ENCODE measurements around the gene ARHGAP23. TPM values are rescaled to one million over a fixed set of nuclear protein-coding genes. Genes with fewer than 3 reads are reported as not detected.

The ARHGAP23 gene
- total RNA-seq, 2 donors from 2014 or later: 27.3 to 204 TPM

- DNase-seq (ENCODE audit: low spot score): no peak
- intact Hi-C loops (cut with DNase I): no loop called here
- H3K27ac ChIP-seq: no peak overlapping the region
- no peaks in the 10 kb centered on the region for H3K4me1 ChIP-seq (replicated peaks)
- 80% methylated on average over 8 of the region's 8 CpGs for WGBS
- peaks cover 5% of the 10 kb centered on the region for H3K27me3 ChIP-seq (replicated peaks; ENCODE audit: insufficient read depth)
- no peak overlapping the region for H3K4me3 ChIP-seq
- H3K36me3 ChIP-seq: no peaks in the 10 kb centered on the region
- no peaks in the 10 kb centered on the region for H3K9me3 ChIP-seq
- TF ChIP-seq POLR2A (IDR thresholded peaks at IDR 0.05) (no peak), POLR2AphosphoS5 (IDR thresholded peaks at IDR 0.05) (no peak), CTCF (IDR thresholded peaks at IDR 0.05) (no peak)
Observed at GRCh38 chr17:38539386-38539785, 111.1 kb downstream of the ARHGAP23 start.

DNA sequence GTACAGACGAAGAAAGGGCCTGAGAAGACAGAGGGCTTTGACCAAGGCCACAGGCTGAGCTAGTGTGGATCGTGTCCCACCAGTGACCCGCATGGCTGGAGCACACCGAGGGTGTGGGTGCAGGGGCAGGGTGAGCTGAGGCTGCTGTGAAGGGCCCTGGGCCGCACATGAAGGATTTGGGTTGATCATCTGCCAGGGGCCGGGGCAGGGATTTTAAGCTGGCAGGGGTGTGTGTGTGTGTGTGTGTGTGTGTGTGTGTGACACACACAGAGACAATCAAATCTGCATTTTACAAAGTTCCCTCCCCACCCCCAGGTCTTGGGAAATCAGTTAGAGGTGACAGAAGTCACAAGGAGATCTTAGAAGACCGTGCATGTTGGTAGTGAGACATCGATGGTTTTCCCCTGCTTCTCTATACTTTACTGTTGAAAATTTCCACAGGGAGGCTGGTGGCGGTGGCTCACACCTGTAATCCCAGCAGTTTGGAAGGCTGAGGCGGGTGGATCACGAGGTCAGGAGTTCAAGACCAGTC lies 112.3 kb downstream of the ARHGAP23 start:
- no peaks in the 10 kb centered on the region for H3K36me3 ChIP-seq
- H3K27me3 ChIP-seq (replicated peaks; ENCODE audit: insufficient read depth): peaks cover 5% of the 10 kb centered on the region
- no peaks in the 10 kb centered on the region for H3K9me3 ChIP-seq
- no peak overlapping the region for H3K27ac ChIP-seq
- no peak overlapping the region for H3K4me3 ChIP-seq
- no peak for TF ChIP-seq POLR2AphosphoS5 (IDR thresholded peaks at IDR 0.05)
- no peak for TF ChIP-seq CTCF (IDR thresholded peaks at IDR 0.05)
- TF ChIP-seq POLR2A (IDR thresholded peaks at IDR 0.05): no peak
- DNase-seq (ENCODE audit: low spot score): no peak
- WGBS: 93% methylated on average over 11 of the region's 11 CpGs
- intact Hi-C loops (cut with DNase I): no loop called here
- no peaks in the 10 kb centered on the region for H3K4me1 ChIP-seq (replicated peaks)

GRCh38 chr17:38541281-38541680 lies 113.0 kb downstream of the ARHGAP23 start:
- WGBS: 87% methylated on average over 11 of the region's 11 CpGs
- peaks cover 5% of the 10 kb centered on the region for H3K27me3 ChIP-seq (replicated peaks; ENCODE audit: insufficient read depth)
- no peaks in the 10 kb centered on the region for H3K9me3 ChIP-seq
- TF ChIP-seq CTCF (IDR thresholded peaks at IDR 0.05) (no peak), POLR2AphosphoS5 (IDR thresholded peaks at IDR 0.05) (no peak), POLR2A (IDR thresholded peaks at IDR 0.05) (no peak)
- no peak for DNase-seq (ENCODE audit: low spot score)
- H3K4me3 ChIP-seq: no peak overlapping the region
- intact Hi-C loops (cut with DNase I): no loop called here
- H3K4me1 ChIP-seq (replicated peaks): no peaks in the 10 kb centered on the region
- no peak overlapping the region for H3K27ac ChIP-seq
- no peaks in the 10 kb centered on the region for H3K36me3 ChIP-seq

DNA sequence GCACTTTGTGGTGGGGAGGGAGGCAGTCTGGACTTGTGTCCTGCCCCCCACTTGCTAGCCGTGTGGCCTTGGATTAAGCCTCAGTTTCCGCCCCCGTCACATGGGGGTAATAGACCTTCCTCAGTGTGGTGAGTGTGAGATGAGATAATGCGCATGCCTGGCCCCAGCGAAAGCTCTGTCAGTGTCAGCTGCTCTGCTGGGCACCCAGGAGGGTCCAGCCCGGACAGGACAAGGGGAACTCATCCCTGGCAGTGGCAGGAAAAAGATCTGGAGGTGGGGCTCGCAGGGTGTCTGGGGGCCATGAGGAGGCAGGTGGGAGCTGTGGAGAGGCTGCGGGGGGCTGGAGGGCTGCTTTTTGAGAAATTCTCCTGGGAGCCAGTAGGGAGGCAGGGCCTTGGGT lies 114.0 kb downstream of the ARHGAP23 start:
- no peak for DNase-seq (ENCODE audit: low spot score)
- Histone ChIP-seq H3K27me3 (replicated peaks; ENCODE audit: insufficient read depth) (no peaks in the 10 kb centered on the region), H3K4me3 (no peak overlapping the region), H3K27ac (no peak overlapping the region), H3K36me3 (no peaks in the 10 kb centered on the region), H3K9me3 (no peaks in the 10 kb centered on the region), H3K4me1 (replicated peaks) (no peaks in the 10 kb centered on the region)
- no peak for TF ChIP-seq CTCF (IDR thresholded peaks at IDR 0.05)
- TF ChIP-seq POLR2AphosphoS5 (IDR thresholded peaks at IDR 0.05): no peak
- no peak for TF ChIP-seq POLR2A (IDR thresholded peaks at IDR 0.05)
- WGBS: 84% methylated on average over 8 of the region's 8 CpGs
- intact Hi-C loops (cut with DNase I): no loop called here

- no peak for DNase-seq (ENCODE audit: low spot score)
- no peak for TF ChIP-seq POLR2AphosphoS5 (IDR thresholded peaks at IDR 0.05)
- no peak for TF ChIP-seq POLR2A (IDR thresholded peaks at IDR 0.05)
- TF ChIP-seq CTCF (IDR thresholded peaks at IDR 0.05): no peak
- H3K4me1 ChIP-seq (replicated peaks): no peaks in the 10 kb centered on the region
- no peaks in the 10 kb centered on the region for H3K36me3 ChIP-seq
- 80% methylated on average over 20 of the region's 20 CpGs for whole genome bisulfite sequencing
- no peaks in the 10 kb centered on the region for H3K9me3 ChIP-seq
- no peak overlapping the region for H3K4me3 ChIP-seq
- no peak overlapping the region for H3K27ac ChIP-seq
- no peaks in the 10 kb centered on the region for H3K27me3 ChIP-seq (replicated peaks; ENCODE audit: insufficient read depth)
- intact Hi-C loops (cut with DNase I): no loop called here
Observed at GRCh38 chr17:38543403-38544174, 115.3 kb downstream of the ARHGAP23 start.

Data from prostate gland (tissue), 2 donors.